ENCODE results near the gene ADGRG3. TPM values are rescaled to one million over a fixed set of nuclear protein-coding genes. Genes with fewer than 3 reads are reported as not detected.

ADGRG3 gene
- total RNA-seq, 2 experiments from 2014 or later = not detected

DNA sequence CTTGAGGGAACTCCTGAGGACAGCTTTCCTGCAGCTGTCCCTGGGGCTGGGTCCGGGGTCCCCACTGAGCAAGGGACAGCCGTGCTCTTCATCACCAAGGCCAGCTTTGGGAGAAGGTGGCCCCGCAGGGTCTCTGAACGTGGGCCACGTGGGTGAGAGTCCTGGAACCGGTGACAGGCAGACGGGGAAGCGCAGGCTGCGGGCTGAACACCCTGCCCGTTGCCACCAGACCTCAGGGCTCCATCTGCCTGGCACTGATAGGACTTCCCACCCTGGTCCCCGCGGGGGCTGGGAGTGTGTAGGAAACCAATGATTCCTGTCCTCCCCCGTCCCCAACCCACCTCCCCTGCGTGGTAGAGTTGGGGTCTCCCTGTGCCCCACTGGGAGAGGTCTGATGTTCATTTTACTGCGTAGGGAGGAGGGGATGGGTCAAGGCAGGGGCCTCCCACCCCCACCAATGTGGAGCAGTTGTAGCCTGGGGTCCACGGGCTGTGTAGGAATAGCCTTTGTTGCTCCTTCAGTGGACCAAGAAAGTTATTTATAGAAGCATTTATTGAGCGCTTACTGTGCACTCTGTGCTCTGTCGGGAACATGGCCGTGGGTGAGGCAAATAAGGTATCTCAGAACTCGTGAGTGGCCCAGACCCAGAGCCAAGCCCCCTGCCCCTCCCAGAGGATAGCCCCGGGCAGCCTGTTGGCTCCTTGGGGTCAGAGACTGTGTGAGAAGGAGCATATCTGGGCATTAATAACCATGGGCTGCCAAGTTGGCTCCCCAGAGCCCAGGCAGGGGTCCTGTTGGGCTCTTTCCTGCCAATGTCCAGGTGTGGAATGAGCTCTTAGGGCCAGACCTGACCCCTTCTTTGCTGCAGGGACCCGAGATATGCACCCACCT is 38.3 kb upstream of the ADGRG3 start:
- ChIA-PET CTCF (interaction anchor here (0.9 to 1.8 kb wide), 2 partner anchors 20 to 53 kb away, joined by 3 to 7 read pairs; no protein-coding TSS in a partner anchor), POLR2A (no interaction called here)

GRCh38 chr16:57630407-57630797 is 37.7 kb upstream of the ADGRG3 start:
- POLR2A ChIA-PET = no interaction called here
- CTCF ChIA-PET = interaction anchor here (0.9 kb wide), 1 partner anchor 54 kb away, joined by 3 read pairs; no protein-coding TSS in a partner anchor

DNA sequence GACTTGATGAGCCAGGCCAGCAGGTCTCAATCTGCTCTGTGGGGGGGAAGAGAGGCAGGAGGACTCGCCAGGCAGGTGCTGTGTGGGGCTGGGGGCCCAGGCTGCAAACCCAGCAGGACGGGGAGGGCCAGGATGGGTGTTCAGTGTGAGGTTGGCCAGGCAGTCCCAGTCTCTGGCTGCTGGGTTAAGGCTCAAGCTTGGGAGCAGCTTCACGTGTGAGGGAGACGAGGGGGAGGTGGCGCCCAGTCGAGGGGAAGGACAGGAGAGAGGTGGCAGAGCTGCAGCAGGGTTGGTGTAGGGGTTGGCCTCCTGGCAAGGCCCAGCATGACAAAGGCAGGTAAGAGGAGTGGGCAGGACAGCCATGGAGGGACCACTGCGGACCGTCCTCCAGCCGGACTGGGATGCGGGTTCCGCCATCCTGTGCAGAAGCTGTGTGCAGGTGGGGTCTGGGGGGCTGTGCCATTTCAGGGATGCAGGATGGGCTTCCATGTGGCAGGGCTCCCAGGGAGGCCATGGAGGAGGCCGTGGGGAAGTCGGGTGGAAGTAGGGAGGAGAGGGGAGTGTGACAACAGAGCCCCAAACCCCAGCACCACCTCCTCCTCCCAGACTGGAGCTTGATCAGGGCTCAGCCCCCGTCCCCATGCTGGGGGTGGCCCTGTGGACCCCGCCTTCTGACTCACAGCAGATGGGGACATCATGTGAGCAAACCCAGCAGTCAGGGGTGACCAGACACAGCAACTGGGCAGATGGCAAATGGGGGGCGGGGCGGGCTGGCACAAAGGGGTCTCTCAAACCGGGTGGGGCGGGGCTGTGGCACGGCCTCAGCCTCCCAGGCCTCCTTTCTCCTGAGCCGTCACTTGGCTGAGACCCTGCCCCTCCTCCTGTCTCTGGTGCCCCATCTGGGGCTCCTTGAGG is 36.9 kb upstream of the ADGRG3 start:
- POLR2A ChIA-PET = no interaction called here

GRCh38 chr16:57632568-57632967 is 35.5 kb upstream of the ADGRG3 start:
- CTCF ChIA-PET = interaction anchor here (0.9 to 1.0 kb wide), 3 partner anchors 16 to 42 kb away, joined by 3 to 5 read pairs (median 3); no protein-coding TSS in a partner anchor
- POLR2A ChIA-PET = no interaction called here

More for the DNA sequence above, 36.9 kb upstream of the ADGRG3 start:
- CTCF ChIA-PET = interaction anchor here (1.5 kb wide), 1 partner anchor 16 kb away, joined by 3 read pairs; no protein-coding TSS in a partner anchor

GRCh38 chr16:57633383-57634064 is 34.6 kb upstream of the ADGRG3 start:
- ChIA-PET CTCF (interaction anchor here (0.9 to 1.0 kb wide), 3 partner anchors 15 to 43 kb away, joined by 3 to 5 read pairs (median 3); no protein-coding TSS in a partner anchor), POLR2A (no interaction called here)

DNA sequence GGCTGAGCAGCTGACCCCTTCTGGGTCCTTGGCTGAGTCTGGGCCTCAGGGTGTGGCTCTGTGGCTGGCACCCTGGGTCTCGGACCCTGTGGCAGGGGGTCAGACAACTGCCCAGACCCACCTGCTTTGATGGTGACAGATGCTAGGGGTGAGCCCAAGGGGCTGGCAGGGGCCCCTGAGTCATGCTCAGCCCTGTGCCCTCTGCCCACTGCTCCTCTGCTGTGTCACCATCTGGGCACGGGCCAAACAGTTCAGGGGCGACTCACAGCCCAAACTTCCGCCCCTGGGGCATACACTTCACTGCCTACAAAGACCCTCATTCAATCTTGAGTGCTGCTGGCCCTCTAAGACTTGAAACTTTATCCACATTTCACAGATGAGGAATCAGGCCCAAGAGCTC is 33.9 kb upstream of the ADGRG3 start:
- POLR2A ChIA-PET = no interaction called here
- CTCF ChIA-PET = interaction anchor here (0.6 to 2.1 kb wide), 3 partner anchors 15 to 57 kb away, joined by 3 to 9 read pairs (median 4); no protein-coding TSS in a partner anchor

- CTCF ChIA-PET = interaction anchor here (0.6 to 2.1 kb wide), 3 partner anchors 13 to 58 kb away, joined by 3 to 9 read pairs (median 4); no protein-coding TSS in a partner anchor
- POLR2A ChIA-PET = no interaction called here
Observed at GRCh38 chr16:57635266-57636097, 32.6 kb upstream of the ADGRG3 start.

- ChIA-PET POLR2A (no interaction called here), CTCF (interaction anchor here (2.1 kb wide), 1 partner anchor 13 kb away, joined by 9 read pairs; no protein-coding TSS in a partner anchor)
Observed at GRCh38 chr16:57636184-57636583, 31.9 kb upstream of the ADGRG3 start.

DNA sequence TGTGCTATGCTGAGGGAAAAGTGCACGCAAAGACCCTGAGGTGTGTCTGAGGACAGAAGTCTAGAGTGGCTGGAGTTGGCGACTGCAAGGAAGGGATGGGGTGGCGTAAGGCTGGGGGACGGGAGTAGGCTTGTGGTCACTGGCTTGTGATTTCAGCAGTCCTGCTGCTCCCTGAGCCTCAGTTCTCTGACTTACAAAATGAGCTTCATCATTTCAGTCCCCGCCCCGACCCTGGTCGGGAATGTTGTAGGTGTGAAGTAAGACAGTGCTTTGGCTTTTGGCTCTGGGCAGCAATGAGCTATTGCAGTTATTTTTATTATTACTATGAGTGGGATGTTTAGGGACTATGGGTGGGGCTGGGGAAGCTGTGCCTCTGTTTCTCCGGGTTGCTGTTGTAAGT is 31.1 kb upstream of the ADGRG3 start:
- POLR2A ChIA-PET = interaction anchor here (0.5 kb wide), 1 partner anchor 544 kb away, joined by 3 read pairs; no protein-coding TSS in a partner anchor
- CTCF ChIA-PET = interaction anchor here (1.4 to 3.1 kb wide), 3 partner anchors 11 to 46 kb away, joined by 3 to 28 read pairs (median 3); no protein-coding TSS in a partner anchor

DNA sequence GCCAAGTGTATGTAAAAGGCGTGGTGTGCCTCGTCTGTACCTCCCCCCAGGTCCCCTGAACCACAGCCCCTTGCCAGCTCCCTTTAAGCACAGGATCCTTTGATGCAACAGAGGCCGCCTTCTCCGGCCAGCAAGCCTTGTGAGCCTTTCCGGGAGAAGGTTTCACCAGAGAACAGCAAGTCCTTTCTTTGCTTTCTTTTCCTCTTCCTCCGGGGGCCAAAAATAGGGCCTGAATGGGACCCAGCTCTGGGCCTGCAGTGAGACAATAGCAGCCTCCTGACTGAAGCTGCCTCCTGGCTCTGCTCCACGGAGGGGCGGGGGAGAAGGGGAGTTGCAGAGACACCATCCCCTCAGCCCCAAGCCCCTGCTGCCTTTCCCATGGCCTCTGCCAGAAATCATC is 30.7 kb upstream of the ADGRG3 start:
- ChIA-PET POLR2A (interaction anchor here (0.5 kb wide), 1 partner anchor 544 kb away, joined by 3 read pairs; no protein-coding TSS in a partner anchor), CTCF (interaction anchor here (1.4 to 3.1 kb wide), 3 partner anchors 11 to 46 kb away, joined by 3 to 28 read pairs (median 3); no protein-coding TSS in a partner anchor)

GRCh38 chr16:57637965-57638364 is 30.1 kb upstream of the ADGRG3 start:
- ChIA-PET CTCF (interaction anchor here (1.4 to 3.1 kb wide), 3 partner anchors 10 to 47 kb away, joined by 3 to 28 read pairs (median 3); no protein-coding TSS in a partner anchor), POLR2A (no interaction called here)

DNA sequence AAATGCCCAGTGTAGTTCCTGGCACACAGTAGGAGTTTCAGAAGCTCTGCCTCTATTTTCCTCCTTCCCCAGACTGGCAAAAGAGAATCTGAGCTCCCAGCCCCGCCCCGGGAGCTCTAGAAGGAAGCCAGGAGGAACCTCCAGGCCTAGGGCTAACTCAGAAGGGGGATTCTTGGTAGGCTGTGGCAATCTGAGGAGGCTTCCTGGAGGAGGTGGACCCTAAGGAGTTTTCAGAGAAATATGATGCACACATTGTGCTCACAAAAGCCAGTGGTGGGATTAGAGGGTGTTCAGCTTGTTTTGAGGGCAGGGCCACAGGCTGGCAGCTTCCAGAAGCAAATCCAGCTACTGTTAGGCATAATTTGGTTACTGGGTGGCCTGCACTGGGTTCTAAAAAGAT is 29.7 kb upstream of the ADGRG3 start:
- POLR2A ChIA-PET = no interaction called here
- CTCF ChIA-PET = interaction anchor here (3.1 kb wide), 1 partner anchor 10 kb away, joined by 28 read pairs; no protein-coding TSS in a partner anchor

DNA sequence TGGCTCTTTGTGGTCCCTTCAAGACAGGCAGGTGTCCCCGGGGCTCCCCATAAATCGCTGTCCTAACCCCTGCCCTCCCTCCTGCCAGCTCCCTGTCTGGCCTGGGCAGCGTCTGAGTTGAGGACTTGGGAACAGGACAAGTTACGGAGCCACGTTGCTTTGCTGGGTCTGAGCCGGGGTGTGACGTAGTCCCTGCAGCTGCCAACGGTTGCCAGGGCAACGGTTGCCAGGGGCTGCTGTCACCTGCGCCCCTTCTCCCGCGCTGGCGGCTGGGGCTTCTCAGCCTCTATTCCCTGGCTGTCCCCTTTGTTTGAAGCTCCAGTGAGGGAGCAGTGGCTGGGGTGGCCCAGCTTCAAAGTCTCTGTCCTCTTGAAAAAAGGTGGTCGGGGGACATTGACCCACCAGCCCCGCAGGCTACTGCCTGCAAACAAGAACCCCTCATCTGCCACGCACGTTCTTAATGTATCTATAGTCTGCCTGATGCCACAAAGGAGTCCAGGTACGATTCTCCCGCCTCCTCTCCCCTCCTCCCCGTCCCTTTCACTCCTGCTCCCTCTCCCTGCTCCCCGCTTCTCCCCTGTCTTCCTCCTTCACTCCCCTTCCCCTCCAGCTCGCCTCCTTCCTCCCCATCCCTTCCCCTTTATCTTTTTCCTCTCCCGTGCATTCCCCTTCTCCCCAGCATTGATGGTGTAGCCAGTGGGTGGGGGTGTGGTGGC is 28.8 kb upstream of the ADGRG3 start:
- ChIA-PET POLR2A (no interaction called here), CTCF (interaction anchor here (3.1 kb wide), 1 partner anchor 9 kb away, joined by 28 read pairs; no protein-coding TSS in a partner anchor)

DNA sequence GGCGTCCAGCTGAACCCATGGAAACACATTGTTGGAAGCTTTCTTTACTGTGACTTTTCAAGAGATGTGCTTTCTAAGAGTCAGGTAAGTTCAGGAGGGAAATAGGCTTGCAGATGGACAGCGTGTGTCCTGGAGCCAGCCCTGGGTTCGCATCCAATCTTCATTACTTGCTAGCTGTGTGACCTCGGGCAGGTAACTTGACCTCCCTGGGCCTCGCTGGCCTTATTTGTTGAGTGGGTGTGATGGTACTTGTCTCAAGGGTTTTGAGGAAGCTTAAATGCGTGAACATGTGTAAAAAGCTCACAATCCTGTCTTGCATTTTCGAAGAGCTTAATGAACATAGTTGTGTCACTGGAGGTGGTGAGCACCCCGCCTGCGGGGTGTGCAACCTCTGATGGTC is 27.9 kb upstream of the ADGRG3 start:
- CTCF ChIA-PET = interaction anchor here (1.1 kb wide), 1 partner anchor 8 kb away, joined by 4 read pairs; no protein-coding TSS in a partner anchor
- POLR2A ChIA-PET = no interaction called here

DNA sequence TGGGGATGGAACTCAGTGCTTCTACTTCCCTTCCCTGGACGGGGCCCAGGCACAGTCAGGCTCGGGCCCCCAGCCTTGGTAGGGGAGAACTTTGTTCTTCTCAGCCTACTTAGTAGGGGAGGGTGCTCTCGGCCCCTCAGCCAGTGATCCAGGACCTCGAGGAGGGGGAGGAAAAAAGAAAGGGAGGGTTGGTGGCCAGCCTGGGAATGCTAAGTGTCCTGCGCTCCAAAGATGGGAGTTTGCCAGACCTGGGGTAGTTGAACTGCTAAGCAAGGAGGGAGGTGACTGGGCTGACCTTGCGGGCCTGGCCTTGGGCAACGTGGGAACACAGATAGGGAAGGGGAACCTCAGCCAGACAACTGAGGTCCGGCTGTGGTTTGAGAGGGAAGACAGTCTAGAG is 27.5 kb upstream of the ADGRG3 start:
- ChIA-PET POLR2A (no interaction called here), CTCF (interaction anchor here (0.9 to 1.1 kb wide), 2 partner anchors 8 to 30 kb away, joined by 4 read pairs; no protein-coding TSS in a partner anchor)

DNA sequence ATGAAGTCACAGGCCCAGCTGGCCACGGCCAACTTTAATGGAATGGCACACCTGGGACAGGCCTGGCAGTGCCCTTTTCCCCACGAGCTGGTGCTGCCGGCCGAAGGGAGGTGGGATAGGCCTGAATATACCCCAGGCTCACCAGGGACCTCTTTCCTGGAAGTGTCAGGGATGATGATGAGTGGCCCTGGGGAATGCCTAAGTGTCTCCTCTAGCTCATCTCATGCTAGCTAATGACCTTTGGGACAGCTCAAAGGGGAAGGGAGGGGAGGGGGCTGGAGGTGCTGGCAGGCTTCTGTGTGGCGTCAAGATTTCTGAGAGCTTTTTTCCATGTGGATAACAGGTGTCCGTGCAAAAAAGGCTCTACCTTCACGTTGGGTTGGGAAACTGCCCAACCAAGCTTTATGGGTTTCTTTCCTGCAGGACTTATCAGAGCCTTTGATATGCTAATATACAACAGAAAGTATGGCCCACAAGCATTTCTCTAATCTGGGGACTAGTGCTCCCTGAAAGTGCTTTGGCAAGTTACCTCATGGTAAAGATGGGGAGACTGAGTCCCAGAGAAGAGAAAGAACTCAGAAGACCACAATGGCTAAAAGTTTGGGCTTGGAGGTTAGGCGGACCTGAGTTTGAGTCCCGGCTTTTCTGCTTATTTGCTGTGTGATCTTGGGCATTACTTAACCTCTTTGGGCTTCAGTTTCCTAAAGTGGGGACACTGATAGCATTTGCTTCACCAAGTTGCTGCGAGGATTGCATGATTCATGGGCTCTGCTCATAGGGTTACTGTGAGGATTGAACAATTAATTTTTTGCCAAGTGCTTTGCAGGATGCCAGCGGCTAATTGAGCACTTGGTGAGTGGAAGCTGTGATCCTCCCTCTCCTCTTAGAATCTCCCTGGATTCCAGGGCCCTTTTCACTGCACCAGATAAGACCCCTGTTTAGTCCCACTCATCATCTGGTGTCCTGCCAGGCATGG is 25.7 kb upstream of the ADGRG3 start:
- ChIA-PET CTCF (interaction anchor here (1.1 to 1.5 kb wide), 2 partner anchors 52 to 66 kb away, joined by 3 to 7 read pairs; no protein-coding TSS in a partner anchor), POLR2A (no interaction called here)
